ENCODE results near the gene SEMA4F. TPM values are rescaled to one million over a fixed set of nuclear protein-coding genes. Genes with fewer than 3 reads are reported as not detected.

The SEMA4F gene
- total RNA-seq, result 1 to 10 TPM; 3.5 to 8.2 (median 4.6) TPM

- Histone ChIP-seq H3K27ac (no peak within 1 kb of the TSS), H3K4me3 (peak within 1 kb of the TSS; percentile 73), H3K36me3 (peaks cover 3% of the 10 kb centered on the region), H3K4me1 (peaks cover 12% of the 10 kb centered on the region), H3K27me3 (no peaks in the 10 kb centered on the region), H3K9me3 (no peaks in the 10 kb centered on the region)
- no peak for TF ChIP-seq CTCF (IDR thresholded peaks at IDR 0.05)
- no peak for TF ChIP-seq EP300 (IDR thresholded peaks at IDR 0.05)
- no peak for TF ChIP-seq POLR2AphosphoS5 (IDR thresholded peaks at IDR 0.05)
- TF ChIP-seq POLR2A (IDR thresholded peaks at IDR 0.05), result no peak
- 1% methylated on average over 60 of the region's 79 CpGs for WGBS
- peak; percentile 96 to 97 for DNase-seq (ENCODE audit: low spot score in 2 of 2)
Observed at GRCh38 chr2:74653985-74654882, at the start of gene SEMA4F. TSS of gene SEMA4F (plus strand) at chr2:74654247. CDS start at chr2:74654377, 130 bp downstream.

- H3K27ac ChIP-seq, result no peak overlapping the region
- no peak for TF ChIP-seq EP300 (IDR thresholded peaks at IDR 0.05)
- TF ChIP-seq POLR2A (IDR thresholded peaks at IDR 0.05), result no peak
- no peak for TF ChIP-seq CTCF (IDR thresholded peaks at IDR 0.05)
- TF ChIP-seq POLR2AphosphoS5 (IDR thresholded peaks at IDR 0.05), result no peak
- H3K9me3 ChIP-seq, result no peaks in the 10 kb centered on the region
- H3K36me3 ChIP-seq, result no peaks in the 10 kb centered on the region
- 68% methylated on average over 5 of the region's 5 CpGs for WGBS
- no peaks in the 10 kb centered on the region for H3K4me1 ChIP-seq
- H3K4me3 ChIP-seq, result no peak overlapping the region
- no peak for DNase-seq (ENCODE audit: low spot score in 2 of 2)
- peaks cover 16% of the 10 kb centered on the region for H3K27me3 ChIP-seq
Observed at GRCh38 chr2:74606927-74607326, 47.1 kb upstream of the SEMA4F start.

- DNase-seq (ENCODE audit: low spot score in 2 of 2), result no peak
- Histone ChIP-seq H3K9me3 (no peaks in the 10 kb centered on the region), H3K36me3 (no peaks in the 10 kb centered on the region), H3K4me3 (no peak overlapping the region), H3K27ac (no peak overlapping the region), H3K4me1 (no peaks in the 10 kb centered on the region), H3K27me3 (peaks cover 16% of the 10 kb centered on the region)
- TF ChIP-seq EP300 (IDR thresholded peaks at IDR 0.05), result no peak
- no peak for TF ChIP-seq POLR2AphosphoS5 (IDR thresholded peaks at IDR 0.05)
- TF ChIP-seq POLR2A (IDR thresholded peaks at IDR 0.05), result no peak
- no peak for TF ChIP-seq CTCF (IDR thresholded peaks at IDR 0.05)
- 82% methylated on average over 3 of the region's 3 CpGs for WGBS
Observed at GRCh38 chr2:74617122-74617521, 36.9 kb upstream of the SEMA4F start.

- H3K27me3 ChIP-seq, result peaks cover 13% of the 10 kb centered on the region
- TF ChIP-seq CTCF (IDR thresholded peaks at IDR 0.05) (no peak), POLR2AphosphoS5 (IDR thresholded peaks at IDR 0.05) (no peak), POLR2A (IDR thresholded peaks at IDR 0.05) (no peak), EP300 (IDR thresholded peaks at IDR 0.05) (no peak)
- 70% methylated on average over 6 of the region's 6 CpGs for WGBS
Observed at GRCh38 chr2:74618410-74619083, 35.5 kb upstream of the SEMA4F start.

More at GRCh38 chr2:74618410-74619083, 35.5 kb upstream of the SEMA4F start:
- no peaks in the 10 kb centered on the region for H3K4me1 ChIP-seq
- H3K9me3 ChIP-seq, result no peaks in the 10 kb centered on the region
- H3K4me3 ChIP-seq, result no peak overlapping the region
- no peaks in the 10 kb centered on the region for H3K36me3 ChIP-seq
- H3K27ac ChIP-seq, result no peak overlapping the region
- DNase-seq (ENCODE audit: low spot score in 2 of 2), result no peak
